Activated CD4-positive, alpha-beta memory T cell treated with anti-CD3 and anti-CD28 coated beads for 36 hours (primary cell): Measurements from ENCODE around the gene HBQ1. TPM values are rescaled to one million over a fixed set of nuclear protein-coding genes. Genes with fewer than 3 reads are reported as not detected.
A peak's percentile ranks its signal among the peaks of the same experiment; 100 is the strongest.
"Not testable (repeated sequence)": the region's sequence is repeated elsewhere in the genome, so short reads cannot be mapped to it uniquely, and the experiment has no call there.

Experiments
- CTCF ChIA-PET: fragments of 350-600 bp; sonication (Branson Sonifier 250); formaldehyde crosslinking; loops from one replicate; lab custom pipeline; 2021; ENCODE audit warnings: antibody characterized with exemption, inconsistent platforms; lab: Charles Lee
- POLR2A ChIA-PET: fragments of 350-600 bp; sonication (Branson Sonifier 250); formaldehyde crosslinking; loops from one replicate; lab custom pipeline; 2021; ENCODE audit warnings: antibody characterized with exemption; lab: Charles Lee
- DNase-seq: peaks from one replicate; pipeline ENCODE4 v3.0.0-alpha.2; 2020
- H3K27ac Mint-ChIP-seq: one replicate; pipeline ENCODE4 v1.8.0; 2021; ENCODE audit warnings: mixed read lengths
- H3K27me3 Mint-ChIP-seq: one replicate; pipeline ENCODE4 v1.8.0; 2021; ENCODE audit warnings: mixed read lengths
- H3K36me3 Mint-ChIP-seq: one replicate; pipeline ENCODE4 v1.8.0; 2021; ENCODE audit warnings: mixed read lengths
- H3K4me1 Mint-ChIP-seq: one replicate; pipeline ENCODE4 v1.8.0; 2021; ENCODE audit warnings: low read depth, mixed read lengths
- H3K4me3 Mint-ChIP-seq: one replicate; pipeline ENCODE4 v1.8.0; 2021; ENCODE audit warnings: mild to moderate bottlenecking, mixed read lengths
- H3K9me3 Mint-ChIP-seq: one replicate; pipeline ENCODE4 v1.8.0; 2021; ENCODE audit warnings: mixed read lengths
- intact Hi-C: fragments of 100-400 bp; cut with micrococcal nuclease; formaldehyde crosslinking; loops from one replicate; pipeline ENCODE4 v1.15.1; 2023
- total RNA-seq, 2 experiments: library from RNA; stranded (reverse); gene quantifications; one replicate each; pipeline ENCODE4 v1.2.3, GENCODE V29; 2021

The HBQ1 gene
- total RNA-seq, 2 experiments from 2014 or later, result not detected

GRCh38 chr16:163139-163538 is 17.1 kb upstream of the HBQ1 start:
- H3K4me1 Mint-ChIP-seq, H3K9me3 Mint-ChIP-seq, CTCF ChIA-PET, DNase-seq, H3K4me3 Mint-ChIP-seq, intact Hi-C loops, POLR2A ChIA-PET, H3K36me3 Mint-ChIP-seq, H3K27ac Mint-ChIP-seq: not testable (repeated sequence)
- peaks cover 50% of the 10 kb centered on the region for H3K27me3 Mint-ChIP-seq

GRCh38 chr16:163696-164095 is 16.6 kb upstream of the HBQ1 start:
- POLR2A ChIA-PET, DNase-seq, H3K4me1 Mint-ChIP-seq, H3K36me3 Mint-ChIP-seq, H3K27ac Mint-ChIP-seq, H3K9me3 Mint-ChIP-seq, CTCF ChIA-PET, H3K4me3 Mint-ChIP-seq, intact Hi-C loops: not testable (repeated sequence)
- H3K27me3 Mint-ChIP-seq, result peaks cover 53% of the 10 kb centered on the region

- H3K4me1 Mint-ChIP-seq, H3K27ac Mint-ChIP-seq, POLR2A ChIA-PET, H3K4me3 Mint-ChIP-seq, intact Hi-C loops, H3K9me3 Mint-ChIP-seq, H3K36me3 Mint-ChIP-seq, DNase-seq: not testable (repeated sequence)
- peaks cover 53% of the 10 kb centered on the region for H3K27me3 Mint-ChIP-seq
- CTCF ChIA-PET, result interaction anchor here (0.8 kb wide), 1 partner anchor 198 kb away, joined by 4 read pairs; no protein-coding TSS in a partner anchor
Measured at GRCh38 chr16:164134-164823, 16.0 kb upstream of the HBQ1 start.

- CTCF ChIA-PET, result interaction anchor here (0.8 kb wide), 2 partner anchors 48 to 197 kb away, joined by 3 to 4 read pairs; no protein-coding TSS in a partner anchor
- H3K4me3 Mint-ChIP-seq, result no peak overlapping the region
- no peaks in the 10 kb centered on the region for H3K9me3 Mint-ChIP-seq
- no peak overlapping the region for H3K27ac Mint-ChIP-seq
- H3K4me1 Mint-ChIP-seq, result peaks cover 5% of the 10 kb centered on the region
- intact Hi-C loops, result no loop called here
- POLR2A ChIA-PET, result no interaction called here
- no peak for DNase-seq
- peaks cover 53% of the 10 kb centered on the region for H3K27me3 Mint-ChIP-seq
- no peaks in the 10 kb centered on the region for H3K36me3 Mint-ChIP-seq
Measured at GRCh38 chr16:164827-165538, 15.3 kb upstream of the HBQ1 start.

GRCh38 chr16:165539-166374 is 14.5 kb upstream of the HBQ1 start, which contains the start of gene HBM:
Gene HBM, plus strand, starts transcription at chr16:165978. Its CDS starts 20 bp downstream, at chr16:165998.
- POLR2A ChIA-PET, result no interaction called here
- intact Hi-C loops, result no loop called here
- H3K27me3 Mint-ChIP-seq, result peaks cover 59% of the 10 kb centered on the region
- H3K9me3 Mint-ChIP-seq, result no peaks in the 10 kb centered on the region
- CTCF ChIA-PET, result interaction anchor here (0.7 to 0.8 kb wide), 3 partner anchors 18 to 197 kb away, joined by 3 to 4 read pairs (median 3); no protein-coding TSS in a partner anchor
- no peak within 1 kb of the TSS for H3K4me3 Mint-ChIP-seq
- DNase-seq, result peak; percentile 18
- H3K27ac Mint-ChIP-seq, result no peak within 1 kb of the TSS
- no peaks in the 10 kb centered on the region for H3K36me3 Mint-ChIP-seq
- H3K4me1 Mint-ChIP-seq, result peaks cover 5% of the 10 kb centered on the region

- ChIA-PET POLR2A (no interaction called here), CTCF (interaction anchor here (0.7 to 1.2 kb wide), 2 partner anchors 14 to 17 kb away, joined by 3 read pairs; partner anchors contain the start of gene HBQ1)
- Mint-ChIP-seq H3K27me3 (peaks cover 57% of the 10 kb centered on the region), H3K36me3 (no peaks in the 10 kb centered on the region), H3K4me1 (peaks cover 5% of the 10 kb centered on the region), H3K4me3 (no peak overlapping the region), H3K27ac (no peak overlapping the region), H3K9me3 (no peaks in the 10 kb centered on the region)
- no peak for DNase-seq
- intact Hi-C loops, result no loop called here
Measured at GRCh38 chr16:166375-167121, 13.7 kb upstream of the HBQ1 start.

- peaks cover 59% of the 10 kb centered on the region for H3K27me3 Mint-ChIP-seq
- H3K4me3 Mint-ChIP-seq, result no peak overlapping the region
- H3K4me1 Mint-ChIP-seq, result peaks cover 5% of the 10 kb centered on the region
- intact Hi-C loops, result no loop called here
- DNase-seq, result no peak
- ChIA-PET POLR2A (no interaction called here), CTCF (interaction anchor here (1.2 kb wide), 1 partner anchor 13 kb away, joined by 3 read pairs; the partner anchor contains the start of gene HBQ1)
- no peak overlapping the region for H3K27ac Mint-ChIP-seq
- no peaks in the 10 kb centered on the region for H3K36me3 Mint-ChIP-seq
- H3K9me3 Mint-ChIP-seq, result no peaks in the 10 kb centered on the region
Measured at GRCh38 chr16:167122-167690, 13.1 kb upstream of the HBQ1 start.

GRCh38 chr16:168424-168823 is 11.8 kb upstream of the HBQ1 start:
- H3K4me1 Mint-ChIP-seq, result peaks cover 8% of the 10 kb centered on the region
- H3K27me3 Mint-ChIP-seq, result peaks cover 58% of the 10 kb centered on the region
- no peak overlapping the region for H3K27ac Mint-ChIP-seq
- no peaks in the 10 kb centered on the region for H3K36me3 Mint-ChIP-seq
- H3K4me3 Mint-ChIP-seq, result peak overlapping the region; percentile 5
- H3K9me3 Mint-ChIP-seq, result no peaks in the 10 kb centered on the region
- no peak for DNase-seq
- POLR2A ChIA-PET, result no interaction called here
- intact Hi-C loops, result no loop called here
- CTCF ChIA-PET, result interaction anchor here (1.2 to 1.6 kb wide), 2 partner anchors 62 to 103 kb away, joined by 4 to 5 read pairs; no protein-coding TSS in a partner anchor

GRCh38 chr16:169014-169413 is 11.2 kb upstream of the HBQ1 start:
- Mint-ChIP-seq H3K36me3 (no peaks in the 10 kb centered on the region), H3K4me1 (peaks cover 10% of the 10 kb centered on the region), H3K4me3 (peak overlapping the region; percentile 5), H3K9me3 (no peaks in the 10 kb centered on the region), H3K27me3 (peaks cover 59% of the 10 kb centered on the region), H3K27ac (no peak overlapping the region)
- POLR2A ChIA-PET, result no interaction called here
- intact Hi-C loops, result no loop called here
- CTCF ChIA-PET, result interaction anchor here (1.6 kb wide), 1 partner anchor 63 kb away, joined by 5 read pairs; no protein-coding TSS in a partner anchor
- DNase-seq, result no peak

- H3K36me3 Mint-ChIP-seq, H3K27ac Mint-ChIP-seq, intact Hi-C loops, POLR2A ChIA-PET, H3K4me3 Mint-ChIP-seq, DNase-seq, H3K9me3 Mint-ChIP-seq: not testable (repeated sequence)
- H3K27me3 Mint-ChIP-seq, result peaks cover 67% of the 10 kb centered on the region
- CTCF ChIA-PET, result interaction anchor here (1.6 kb wide), 1 partner anchor 105 kb away, joined by 4 read pairs; no protein-coding TSS in a partner anchor
- H3K4me1 Mint-ChIP-seq, result peaks cover 14% of the 10 kb centered on the region
Measured at GRCh38 chr16:170088-170507, 10.2 kb upstream of the HBQ1 start.

GRCh38 chr16:170788-171187 is 9.5 kb upstream of the HBQ1 start:
- no peak overlapping the region for H3K27ac Mint-ChIP-seq
- POLR2A ChIA-PET, result no interaction called here
- intact Hi-C loops, result no loop called here
- no peak overlapping the region for H3K4me3 Mint-ChIP-seq
- no peak for DNase-seq
- H3K9me3 Mint-ChIP-seq, result no peaks in the 10 kb centered on the region
- no peaks in the 10 kb centered on the region for H3K36me3 Mint-ChIP-seq
- peaks cover 14% of the 10 kb centered on the region for H3K4me1 Mint-ChIP-seq
- CTCF ChIA-PET, result interaction anchor here (1.6 kb wide), 1 partner anchor 105 kb away, joined by 4 read pairs; no protein-coding TSS in a partner anchor
- H3K27me3 Mint-ChIP-seq, result peaks cover 67% of the 10 kb centered on the region
